ENCODE results near the gene RRP36.

DNA sequence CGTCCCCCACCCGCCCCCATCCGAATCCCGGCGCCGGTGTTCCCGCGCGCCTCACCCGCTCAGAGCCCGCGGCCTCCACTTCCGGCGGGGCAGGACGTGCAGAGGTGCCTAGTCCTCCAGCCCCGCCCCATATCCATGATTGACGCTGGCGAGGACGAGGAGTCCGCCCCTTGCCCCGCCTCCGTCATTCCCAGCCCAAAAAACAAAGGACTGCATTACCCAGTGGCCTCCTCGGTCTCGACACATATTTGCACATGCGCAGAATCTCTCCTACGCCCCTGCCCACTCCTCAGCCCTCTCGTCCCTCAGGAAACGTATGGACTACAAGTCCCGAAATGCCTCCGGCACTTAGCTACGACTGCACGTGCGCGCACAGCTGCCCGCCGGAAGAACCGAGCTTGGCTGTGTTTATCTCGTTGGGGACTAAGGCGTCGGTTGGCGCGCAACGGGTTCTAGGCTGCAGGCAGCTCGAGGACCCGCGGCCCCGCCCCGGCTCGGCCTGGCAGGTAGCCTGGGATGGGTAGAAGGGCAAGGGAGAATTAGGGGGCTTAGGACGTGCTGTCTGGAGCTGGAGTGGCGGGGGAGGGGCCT is 7.5 kb upstream of the RRP36 start, which contains the start of the genes KLHDC3 and MEA1:
- TF ChIP-seq, protein P1, sequence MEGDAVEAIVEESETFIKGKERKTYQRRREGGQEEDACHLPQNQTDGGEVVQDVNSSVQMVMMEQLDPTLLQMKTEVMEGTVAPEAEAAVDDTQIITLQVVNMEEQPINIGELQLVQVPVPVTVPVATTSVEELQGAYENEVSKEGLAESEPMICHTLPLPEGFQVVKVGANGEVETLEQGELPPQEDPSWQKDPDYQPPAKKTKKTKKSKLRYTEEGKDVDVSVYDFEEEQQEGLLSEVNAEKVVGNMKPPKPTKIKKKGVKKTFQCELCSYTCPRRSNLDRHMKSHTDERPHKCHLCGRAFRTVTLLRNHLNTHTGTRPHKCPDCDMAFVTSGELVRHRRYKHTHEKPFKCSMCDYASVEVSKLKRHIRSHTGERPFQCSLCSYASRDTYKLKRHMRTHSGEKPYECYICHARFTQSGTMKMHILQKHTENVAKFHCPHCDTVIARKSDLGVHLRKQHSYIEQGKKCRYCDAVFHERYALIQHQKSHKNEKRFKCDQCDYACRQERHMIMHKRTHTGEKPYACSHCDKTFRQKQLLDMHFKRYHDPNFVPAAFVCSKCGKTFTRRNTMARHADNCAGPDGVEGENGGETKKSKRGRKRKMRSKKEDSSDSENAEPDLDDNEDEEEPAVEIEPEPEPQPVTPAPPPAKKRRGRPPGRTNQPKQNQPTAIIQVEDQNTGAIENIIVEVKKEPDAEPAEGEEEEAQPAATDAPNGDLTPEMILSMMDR (conservative IDR thresholded peaks at IDR 0.05; ENCODE audit: low read length): no peak
- TF ChIP-seq EZH2phosphoT487 (IDR thresholded peaks at IDR 0.05; ENCODE audit: borderline replicate concordance): no peak

All from Loucy (cell line).